ENCODE results near the gene SHH. TPM values are rescaled to one million over a fixed set of nuclear protein-coding genes. Genes with fewer than 3 reads are reported as not detected.

SHH gene
- total and polyA plus RNA-seq, 8 donors: 0.29 to 11.0 (median 2.1) TPM

DNA sequence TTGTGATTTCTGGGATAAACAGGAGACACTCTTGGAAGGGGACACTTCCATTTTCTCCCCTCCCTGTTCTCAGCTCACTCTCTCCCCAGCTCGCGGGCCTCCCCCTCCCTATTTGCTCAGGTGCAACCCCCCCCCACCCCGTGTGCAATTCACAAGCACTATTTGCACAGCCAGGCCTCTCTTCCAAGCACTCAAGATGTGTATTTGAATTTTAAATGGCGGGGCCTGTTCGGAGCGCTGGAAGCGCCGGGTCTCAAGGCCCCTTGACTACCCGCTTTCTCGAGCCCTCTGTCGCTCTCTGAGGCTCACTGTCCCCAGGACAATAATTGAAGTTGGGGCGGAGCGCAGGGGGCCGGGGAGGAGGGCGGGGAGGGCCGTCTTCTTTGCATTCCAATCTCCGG lies 7.8 kb downstream of the SHH start:
- Histone ChIP-seq H3K36me3 (no peaks in the 10 kb centered on the region), H3K4me1 (peaks cover 53 to 69% (median 64%) of the 10 kb centered on the region in 4 donors), H3K4me3 (peak overlapping the region; percentile 24 to 46 (median 37)), H3K27me3 (peaks cover 26 to 100% (median 67%) of the 10 kb centered on the region in 3 donors), H3K27ac (peak overlapping the region in 4 of 5 donors; percentile 2 to 74 (median 47)), H3K9me3 (no peaks in the 10 kb centered on the region)
- TF ChIP-seq POLR2A (IDR thresholded peaks at IDR 0.05) (no peak), POLR2AphosphoS5 (IDR thresholded peaks at IDR 0.05) (no peak), EP300 (IDR thresholded peaks at IDR 0.05) (no peak)
- TF ChIP-seq, protein P1, sequence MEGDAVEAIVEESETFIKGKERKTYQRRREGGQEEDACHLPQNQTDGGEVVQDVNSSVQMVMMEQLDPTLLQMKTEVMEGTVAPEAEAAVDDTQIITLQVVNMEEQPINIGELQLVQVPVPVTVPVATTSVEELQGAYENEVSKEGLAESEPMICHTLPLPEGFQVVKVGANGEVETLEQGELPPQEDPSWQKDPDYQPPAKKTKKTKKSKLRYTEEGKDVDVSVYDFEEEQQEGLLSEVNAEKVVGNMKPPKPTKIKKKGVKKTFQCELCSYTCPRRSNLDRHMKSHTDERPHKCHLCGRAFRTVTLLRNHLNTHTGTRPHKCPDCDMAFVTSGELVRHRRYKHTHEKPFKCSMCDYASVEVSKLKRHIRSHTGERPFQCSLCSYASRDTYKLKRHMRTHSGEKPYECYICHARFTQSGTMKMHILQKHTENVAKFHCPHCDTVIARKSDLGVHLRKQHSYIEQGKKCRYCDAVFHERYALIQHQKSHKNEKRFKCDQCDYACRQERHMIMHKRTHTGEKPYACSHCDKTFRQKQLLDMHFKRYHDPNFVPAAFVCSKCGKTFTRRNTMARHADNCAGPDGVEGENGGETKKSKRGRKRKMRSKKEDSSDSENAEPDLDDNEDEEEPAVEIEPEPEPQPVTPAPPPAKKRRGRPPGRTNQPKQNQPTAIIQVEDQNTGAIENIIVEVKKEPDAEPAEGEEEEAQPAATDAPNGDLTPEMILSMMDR (IDR thresholded peaks at IDR 0.05): no peak
- intact Hi-C loops (cut with DNase I; ENCODE audit: low total_unique reads): no loop called here
- DNase-seq: no peak
- WGBS, 5 donors: 4 to 30% (median 17%) methylated on average over 17 of the region's 17 CpGs

DNA sequence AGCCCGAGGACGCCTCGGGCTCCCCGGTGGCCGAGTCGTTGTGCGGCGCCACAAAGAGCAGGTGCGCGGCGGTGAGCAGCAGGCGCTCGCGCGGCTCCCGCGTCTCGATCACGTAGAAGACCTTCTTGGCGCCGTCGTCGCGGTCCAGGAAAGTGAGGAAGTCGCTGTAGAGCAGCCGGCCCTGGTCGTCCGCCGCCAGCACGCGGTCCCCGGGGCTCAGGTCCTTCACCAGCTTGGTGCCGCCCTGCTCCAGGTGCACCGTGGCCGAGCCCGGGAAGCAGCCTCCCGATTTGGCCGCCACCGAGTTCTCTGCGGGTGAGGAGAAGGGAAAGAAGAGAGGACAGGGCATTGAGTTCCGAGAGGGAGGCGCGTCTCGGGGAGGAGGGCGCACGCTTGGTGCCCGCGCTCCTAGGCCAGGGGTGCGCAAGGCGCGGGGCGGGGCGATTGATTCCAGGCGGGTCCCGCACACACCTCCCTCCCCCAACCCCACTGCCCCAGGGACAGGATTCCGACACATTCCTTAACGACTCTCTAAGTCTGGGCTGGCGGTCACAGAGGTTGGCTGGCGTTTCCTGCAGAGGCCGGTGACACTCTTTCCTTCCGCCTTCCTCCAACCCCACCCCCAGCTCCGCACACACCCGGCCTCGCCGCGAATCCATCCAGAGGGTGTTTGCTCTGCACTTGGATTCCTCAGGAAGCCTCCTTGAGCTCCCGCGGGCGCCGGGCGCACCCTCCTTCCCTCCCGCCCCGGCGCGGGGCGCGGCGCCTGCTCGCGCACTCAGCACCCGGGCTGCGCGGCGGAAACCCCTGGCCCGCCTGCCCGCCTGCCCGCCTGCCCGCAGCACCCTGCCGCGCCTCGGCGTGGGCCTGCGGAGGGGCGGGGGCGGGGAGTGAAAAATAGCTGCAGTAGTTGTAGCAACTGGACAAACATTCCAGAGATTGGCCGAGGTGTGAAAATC lies 8.6 kb downstream of the SHH start:
- intact Hi-C loops (cut with DNase I; ENCODE audit: low total_unique reads): no loop called here
- 11 to 26% (median 13%) methylated on average over 60 to 96 of the region's 96 CpGs for WGBS, 5 donors
- H3K4me1 ChIP-seq: peaks cover 46 to 61% (median 57%) of the 10 kb centered on the region in 4 donors
- H3K9me3 ChIP-seq: no peaks in the 10 kb centered on the region
- H3K36me3 ChIP-seq: no peaks in the 10 kb centered on the region
- H3K27me3 ChIP-seq: peaks cover 19 to 100% (median 60%) of the 10 kb centered on the region in 3 donors
- peak overlapping the region; percentile 23 to 46 (median 34) for H3K4me3 ChIP-seq
- peak overlapping the region in 4 of 5 donors; percentile 20 to 74 (median 54) for H3K27ac ChIP-seq
- DNase-seq: peak; percentile 78 to 88
- TF ChIP-seq POLR2AphosphoS5 (IDR thresholded peaks at IDR 0.05): peak in 2 of 3 donors; percentile 10 to 31
- TF ChIP-seq, protein P1 (IDR thresholded peaks at IDR 0.05): no peak

DNA sequence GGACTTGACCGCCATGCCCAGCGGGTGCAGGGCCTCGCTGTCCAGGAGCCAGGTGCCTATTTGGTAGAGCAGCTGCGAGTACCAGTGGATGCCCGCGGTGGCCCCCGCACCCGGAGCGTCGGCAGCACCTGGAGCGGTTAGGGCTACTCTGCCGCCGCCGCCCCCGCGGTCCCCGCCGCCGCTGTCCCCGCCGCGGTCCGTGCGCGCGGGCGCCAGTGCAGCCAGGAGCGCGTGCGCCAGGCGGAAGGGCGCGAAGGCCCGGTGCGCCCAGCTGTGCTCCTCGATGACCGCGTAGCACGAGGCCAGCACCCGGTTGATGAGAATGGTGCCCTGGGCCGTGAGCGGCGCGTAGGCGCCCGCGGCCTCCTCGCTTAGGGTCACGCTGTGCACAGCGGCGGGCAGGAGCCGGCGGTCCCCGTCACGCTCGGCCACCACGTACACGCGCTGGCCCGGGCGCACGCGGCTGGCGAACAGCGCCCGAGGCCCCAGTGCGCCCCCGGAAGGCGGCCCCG lies 9.3 kb downstream of the SHH start:
- intact Hi-C loops (cut with DNase I; ENCODE audit: low total_unique reads): no loop called here
- DNase-seq: no peak
- WGBS, 5 donors: 32 to 61% (median 42%) methylated on average over 9 to 70 of the region's 70 CpGs

DNA sequence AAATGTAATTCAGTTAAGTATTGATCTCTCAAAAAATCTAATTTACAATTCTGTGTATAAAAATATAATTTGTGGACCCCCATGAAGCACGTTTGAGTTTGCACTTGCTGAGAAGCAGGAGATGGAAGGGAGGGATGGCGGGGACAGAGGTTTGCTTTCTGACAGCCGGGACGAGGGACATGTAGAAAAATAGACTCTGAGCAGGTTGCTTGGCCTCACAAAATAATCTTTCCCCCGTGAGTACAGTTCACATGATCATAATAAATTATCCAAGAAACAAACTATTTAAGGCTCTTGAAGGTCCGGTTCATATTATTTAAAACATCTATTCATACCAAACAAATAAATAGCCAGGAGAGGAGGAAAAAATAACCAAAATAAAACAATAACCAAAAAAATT lies 10.0 kb downstream of the SHH start:
- intact Hi-C loops (cut with DNase I; ENCODE audit: low total_unique reads): no loop called here
- 59 to 74% (median 65%) methylated on average over 6 of the region's 6 CpGs for WGBS, 5 donors
- TF ChIP-seq POLR2AphosphoS5 (IDR thresholded peaks at IDR 0.05) (no peak), POLR2A (IDR thresholded peaks at IDR 0.05) (no peak), EP300 (IDR thresholded peaks at IDR 0.05) (no peak)
- TF ChIP-seq, protein P1 (IDR thresholded peaks at IDR 0.05): no peak
- DNase-seq: no peak
- no peak overlapping the region for H3K27ac ChIP-seq
- H3K4me1 ChIP-seq: peaks cover 36 to 48% (median 46%) of the 10 kb centered on the region in 4 donors
- no peaks in the 10 kb centered on the region for H3K36me3 ChIP-seq
- H3K27me3 ChIP-seq: peaks cover 7 to 100% (median 48%) of the 10 kb centered on the region in 3 donors
- no peaks in the 10 kb centered on the region for H3K9me3 ChIP-seq
- no peak overlapping the region for H3K4me3 ChIP-seq

More for the DNA sequence above, 9.3 kb downstream of the SHH start:
- Histone ChIP-seq H3K4me1 (peaks cover 38 to 54% (median 49%) of the 10 kb centered on the region in 4 donors), H3K9me3 (no peaks in the 10 kb centered on the region), H3K27ac (no peak overlapping the region), H3K27me3 (peaks cover 11 to 100% (median 53%) of the 10 kb centered on the region in 3 donors), H3K4me3 (peak overlapping the region in 2 of 4 donors; percentile 43 to 46), H3K36me3 (no peaks in the 10 kb centered on the region)
- TF ChIP-seq EP300 (IDR thresholded peaks at IDR 0.05) (no peak), POLR2A (IDR thresholded peaks at IDR 0.05) (no peak), POLR2AphosphoS5 (IDR thresholded peaks at IDR 0.05) (no peak)
- TF ChIP-seq, protein P1 (IDR thresholded peaks at IDR 0.05): no peak
